Uterus (tissue), 2 donors: ENCODE results near the gene SHMT1.

Experiments used
- CTCF ChIP-seq, 4 experiments: fragments of 200-600 bp in 2 of 4; fragments of 450-650 bp in 2 of 4; sonication (generic) in 2 of 4; IDR thresholded peaks; one replicate each; pipeline ENCODE4 v1.5.1; 2016 to 2019; ENCODE audit warnings: antibody characterized with exemption in 4 of 4, mild to moderate bottlenecking in 2 of 4, moderate library complexity in 1 of 4
- POLR2A ChIP-seq, 2 donors: fragments of 450-650 bp; IDR thresholded peaks; one replicate each; pipeline ENCODE4 v1.6.1; 2016; ENCODE audit warnings: antibody characterized with exemption in 2 of 2, mild to moderate bottlenecking in 1 of 2, moderate library complexity in 1 of 2

DNA sequence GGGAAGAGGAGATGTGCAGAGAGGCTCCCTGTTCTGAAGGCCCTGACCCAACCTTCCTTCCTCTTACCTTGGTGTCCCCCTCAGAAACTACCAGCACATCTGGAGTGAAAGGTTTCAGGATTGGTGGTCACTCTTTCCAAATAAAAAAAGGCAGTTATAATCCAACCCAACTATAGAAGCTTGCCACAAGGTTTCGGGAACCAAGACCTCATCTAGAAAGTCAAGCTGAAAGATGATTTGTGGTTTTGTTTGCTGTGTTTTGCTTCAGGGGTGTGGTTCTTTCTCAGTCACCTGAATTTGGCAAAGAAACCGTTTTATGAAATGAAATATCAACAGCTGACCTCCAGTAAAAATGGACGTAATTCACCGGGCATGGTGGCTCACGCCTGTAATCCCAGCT is 19.3 kb downstream of the SHMT1 start:
- TF ChIP-seq POLR2A (IDR thresholded peaks at IDR 0.05) (no peak), CTCF (IDR thresholded peaks at IDR 0.05) (no peak)
